Central memory CD8-positive, alpha-beta T cell (primary cell): Measurements from ENCODE around the gene CENPVL2.
"Not testable (repeated sequence)": the region's sequence is repeated elsewhere in the genome, so short reads cannot be mapped to it uniquely, and the experiment has no call there.

Source experiments
- ATAC-seq: fragments of 150-1000 bp; cut with Tn5 transposase; replicated peaks from 2 replicates; pipeline ENCODE4 v1.10.0; 2022; ENCODE audit warnings: mild to moderate bottlenecking, moderate FRiP score, moderate number of reproducible peaks; ENCODE audit not compliant: poor library complexity, severe bottlenecking; ENCODE audit errors: extremely low read depth
- DNase-seq, 2 donors: peaks; one replicate each; pipeline ENCODE4 v3.0.0; 2021; ENCODE audit warnings: low spot score in 2 of 2
- H3K27ac Mint-ChIP-seq: one replicate; pipeline ENCODE4 v1.8.0; 2022; ENCODE audit warnings: low read depth, mild to moderate bottlenecking, moderate library complexity, mixed read lengths
- H3K27me3 Mint-ChIP-seq: one replicate; pipeline ENCODE4 v1.8.0; 2022; ENCODE audit warnings: mixed read lengths
- H3K36me3 Mint-ChIP-seq: one replicate; pipeline ENCODE4 v1.8.0; 2022; ENCODE audit warnings: mild to moderate bottlenecking, moderate library complexity, mixed read lengths; ENCODE audit not compliant: insufficient read depth
- H3K4me1 Mint-ChIP-seq: one replicate; pipeline ENCODE4 v1.8.0; 2022; ENCODE audit warnings: mixed read lengths
- H3K4me3 Mint-ChIP-seq: one replicate; pipeline ENCODE4 v1.8.0; 2022; ENCODE audit warnings: mild to moderate bottlenecking, moderate library complexity, mixed read lengths
- H3K9me3 Mint-ChIP-seq: one replicate; pipeline ENCODE4 v1.8.0; 2022; ENCODE audit warnings: mixed read lengths

CENPVL2 gene

GRCh38 chrX:51682720-51683062 is at the start of gene CENPVL2:
TSS of gene CENPVL2 (minus strand) at chrX:51682831. CDS start at chrX:51682831, 0 bp downstream.
- H3K27ac Mint-ChIP-seq, H3K4me3 Mint-ChIP-seq, H3K9me3 Mint-ChIP-seq, H3K4me1 Mint-ChIP-seq, DNase-seq, H3K36me3 Mint-ChIP-seq, ATAC-seq, H3K27me3 Mint-ChIP-seq: not testable (repeated sequence)

DNA sequence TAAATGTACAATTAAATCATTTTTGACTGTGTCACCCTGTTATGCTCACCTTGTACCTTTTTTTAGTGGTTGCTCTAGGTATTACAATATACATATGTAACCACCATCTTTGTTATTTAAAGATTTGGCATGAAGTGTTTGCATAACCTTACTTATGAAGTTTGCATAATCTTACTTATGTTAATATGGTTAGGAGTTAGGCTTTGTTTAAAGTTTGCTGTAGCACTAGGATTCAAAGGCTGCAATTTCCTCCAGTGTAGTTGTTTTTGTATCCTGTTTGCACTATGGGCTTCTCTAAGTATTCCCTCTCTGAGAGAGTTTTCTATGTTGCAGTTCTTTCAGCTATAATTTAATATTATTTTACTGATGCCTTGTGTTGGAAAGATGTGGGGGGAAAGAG is 45.6 kb upstream of the CENPVL2 start:
- peaks cover 19% of the 10 kb centered on the region for H3K27me3 Mint-ChIP-seq
- DNase-seq (no peak), ATAC-seq (no peak)
- no peaks in the 10 kb centered on the region for H3K9me3 Mint-ChIP-seq
- H3K4me3 Mint-ChIP-seq, result no peak overlapping the region
- no peaks in the 10 kb centered on the region for H3K36me3 Mint-ChIP-seq
- no peak overlapping the region for H3K27ac Mint-ChIP-seq
- H3K4me1 Mint-ChIP-seq, result no peaks in the 10 kb centered on the region

DNA sequence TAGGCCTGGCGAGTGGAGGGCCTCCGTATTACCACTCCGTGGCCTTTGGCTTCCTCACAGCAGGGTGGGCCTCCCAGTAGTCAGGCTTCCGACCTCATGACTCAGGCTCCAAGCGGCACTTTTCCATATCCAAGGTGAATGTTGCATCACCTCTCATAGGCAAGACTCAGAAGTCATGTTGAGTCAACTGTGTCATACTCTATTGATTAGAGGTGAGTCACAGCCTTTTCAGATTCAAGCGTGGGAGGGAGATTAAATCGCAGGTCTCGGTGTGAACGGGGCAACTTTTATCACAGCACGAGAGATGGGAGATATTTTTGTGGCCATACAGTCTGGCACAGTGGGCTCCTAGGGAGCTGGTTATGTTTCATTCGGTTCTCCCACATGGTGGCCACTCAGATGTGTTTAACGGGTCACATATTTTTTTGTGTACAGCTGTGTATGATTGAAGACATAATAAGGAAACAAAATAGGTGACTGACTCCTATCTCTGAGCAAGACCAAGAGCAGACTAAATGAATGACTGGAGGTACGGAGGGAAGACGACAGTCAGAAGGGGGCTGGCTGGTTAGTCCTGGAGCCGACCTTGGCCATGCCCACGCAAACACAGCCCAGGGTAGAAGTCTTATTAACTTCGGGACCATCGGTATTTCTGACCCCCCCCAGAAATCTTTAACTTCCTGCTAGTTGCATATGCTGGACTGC is 30.5 kb upstream of the CENPVL2 start:
- ATAC-seq, H3K9me3 Mint-ChIP-seq: not testable (repeated sequence)

GRCh38 chrX:51710277-51711164 is 27.9 kb upstream of the CENPVL2 start, which contains the start of gene CENPVL1:
TSS of gene CENPVL1 (plus strand) at chrX:51710512. CDS start at chrX:51710512, 0 bp downstream.
- H3K4me3 Mint-ChIP-seq, H3K27ac Mint-ChIP-seq, ATAC-seq, H3K27me3 Mint-ChIP-seq, DNase-seq, H3K36me3 Mint-ChIP-seq, H3K4me1 Mint-ChIP-seq, H3K9me3 Mint-ChIP-seq: not testable (repeated sequence)

More for the DNA sequence above, 30.5 kb upstream of the CENPVL2 start:
- DNase-seq, H3K27me3 Mint-ChIP-seq, H3K4me1 Mint-ChIP-seq, H3K4me3 Mint-ChIP-seq, H3K36me3 Mint-ChIP-seq, H3K27ac Mint-ChIP-seq: not testable (repeated sequence)

- Mint-ChIP-seq H3K27me3 (peaks cover 33% of the 10 kb centered on the region), H3K36me3 (no peaks in the 10 kb centered on the region), H3K9me3 (no peaks in the 10 kb centered on the region), H3K4me1 (no peaks in the 10 kb centered on the region), H3K27ac (no peak overlapping the region), H3K4me3 (no peak overlapping the region)
- DNase-seq (no peak), ATAC-seq (no peak)
Observed at GRCh38 chrX:51697397-51697796, 14.8 kb upstream of the CENPVL2 start.

- Mint-ChIP-seq H3K27ac (no peak overlapping the region), H3K4me1 (no peaks in the 10 kb centered on the region), H3K27me3 (peaks cover 33% of the 10 kb centered on the region), H3K4me3 (no peak overlapping the region), H3K36me3 (no peaks in the 10 kb centered on the region), H3K9me3 (no peaks in the 10 kb centered on the region)
- ATAC-seq (no peak), DNase-seq (no peak)
Observed at GRCh38 chrX:51694254-51694653, 11.6 kb upstream of the CENPVL2 start.

GRCh38 chrX:51681808-51682719 is 567 bp downstream of the CENPVL2 start:
- H3K27me3 Mint-ChIP-seq, H3K4me1 Mint-ChIP-seq, ATAC-seq, H3K27ac Mint-ChIP-seq, DNase-seq, H3K36me3 Mint-ChIP-seq, H3K9me3 Mint-ChIP-seq, H3K4me3 Mint-ChIP-seq: not testable (repeated sequence)

DNA sequence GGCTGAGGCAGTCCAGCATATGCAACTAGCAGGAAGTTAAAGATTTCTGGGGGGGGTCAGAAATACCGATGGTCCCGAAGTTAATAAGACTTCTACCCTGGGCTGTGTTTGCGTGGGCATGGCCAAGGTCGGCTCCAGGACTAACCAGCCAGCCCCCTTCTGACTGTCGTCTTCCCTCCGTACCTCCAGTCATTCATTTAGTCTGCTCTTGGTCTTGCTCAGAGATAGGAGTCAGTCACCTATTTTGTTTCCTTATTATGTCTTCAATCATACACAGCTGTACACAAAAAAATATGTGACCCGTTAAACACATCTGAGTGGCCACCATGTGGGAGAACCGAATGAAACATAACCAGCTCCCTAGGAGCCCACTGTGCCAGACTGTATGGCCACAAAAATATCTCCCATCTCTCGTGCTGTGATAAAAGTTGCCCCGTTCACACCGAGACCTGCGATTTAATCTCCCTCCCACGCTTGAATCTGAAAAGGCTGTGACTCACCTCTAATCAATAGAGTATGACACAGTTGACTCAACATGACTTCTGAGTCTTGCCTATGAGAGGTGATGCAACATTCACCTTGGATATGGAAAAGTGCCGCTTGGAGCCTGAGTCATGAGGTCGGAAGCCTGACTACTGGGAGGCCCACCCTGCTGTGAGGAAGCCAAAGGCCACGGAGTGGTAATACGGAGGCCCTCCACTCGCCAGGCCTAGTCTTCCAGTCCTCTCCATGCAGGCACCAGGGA is 2.8 kb downstream of the CENPVL2 start:
- ATAC-seq, H3K4me3 Mint-ChIP-seq, DNase-seq: not testable (repeated sequence)

GRCh38 chrX:51665981-51666380 is 16.6 kb downstream of the CENPVL2 start:
- no peak for ATAC-seq
- no peaks in the 10 kb centered on the region for H3K4me1 Mint-ChIP-seq
- H3K4me3 Mint-ChIP-seq, result no peak overlapping the region
- peaks cover 43% of the 10 kb centered on the region for H3K27me3 Mint-ChIP-seq
- no peaks in the 10 kb centered on the region for H3K9me3 Mint-ChIP-seq
- no peaks in the 10 kb centered on the region for H3K36me3 Mint-ChIP-seq
- no peak for DNase-seq
- no peak overlapping the region for H3K27ac Mint-ChIP-seq

More for the DNA sequence above, 2.8 kb downstream of the CENPVL2 start:
- H3K36me3 Mint-ChIP-seq, H3K27ac Mint-ChIP-seq, H3K27me3 Mint-ChIP-seq, H3K4me1 Mint-ChIP-seq, H3K9me3 Mint-ChIP-seq: not testable (repeated sequence)

DNA sequence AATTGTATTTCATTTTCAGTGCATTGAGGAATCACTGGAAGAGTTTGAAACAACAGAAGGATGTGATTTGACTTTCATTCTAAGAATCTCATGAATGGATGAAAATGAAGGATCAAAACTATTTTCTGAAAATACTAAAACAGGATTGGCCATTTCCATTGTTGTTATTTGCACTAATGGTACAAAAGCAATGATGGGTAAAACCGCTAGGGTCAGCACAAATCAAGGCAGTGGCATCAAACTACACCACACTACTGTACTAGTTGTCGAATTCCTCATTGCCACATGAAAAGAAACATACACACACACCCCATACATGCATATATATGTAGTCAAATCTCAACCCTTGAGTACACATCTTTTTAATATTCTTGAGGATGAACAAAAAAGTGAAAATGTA is 39.3 kb downstream of the CENPVL2 start:
- Mint-ChIP-seq H3K4me1 (no peaks in the 10 kb centered on the region), H3K27ac (no peak overlapping the region), H3K36me3 (no peaks in the 10 kb centered on the region), H3K27me3 (peaks cover 38% of the 10 kb centered on the region), H3K9me3 (no peaks in the 10 kb centered on the region), H3K4me3 (no peak overlapping the region)
- ATAC-seq (no peak), DNase-seq (no peak)

GRCh38 chrX:51641421-51642021 is 41.1 kb downstream of the CENPVL2 start:
- ATAC-seq (no peak), DNase-seq (no peak)
- Mint-ChIP-seq H3K36me3 (no peaks in the 10 kb centered on the region), H3K27me3 (peaks cover 33% of the 10 kb centered on the region), H3K27ac (no peak overlapping the region), H3K4me1 (no peaks in the 10 kb centered on the region), H3K4me3 (no peak overlapping the region), H3K9me3 (no peaks in the 10 kb centered on the region)
